ENCODE results near the gene TMEM186. TPM values are rescaled to one million over a fixed set of nuclear protein-coding genes. Genes with fewer than 3 reads are reported as not detected.

The TMEM186 gene
- 7.8 and 15.4 TPM in 2 replicates for total RNA-seq

GRCh38 chr16:8797364-8798173 lies at the start of gene TMEM186, which contains the start of gene PMM2:
Gene TMEM186, minus strand, starts transcription at chr16:8797639. Its CDS starts 25 bp downstream, at chr16:8797614.
Gene PMM2, plus strand, starts transcription at chr16:8797839. Its CDS starts 44 bp downstream, at chr16:8797883.

Other genes starting within 250 kb of the TMEM186 start
- not detected in 2 replicates for gene TMEM114, start 207.1 kb downstream of the TMEM186 start, total RNA-seq
- gene METTL22, start 175.9 kb downstream of the TMEM186 start, total RNA-seq, result 28.7 and 33.0 TPM in 2 replicates
- gene ABAT, start 123.0 kb downstream of the TMEM186 start, total RNA-seq, result 1.2 and 4.3 TPM in 2 replicates
- 20.2 and 39.7 TPM in 2 replicates for gene PMM2, start 200 bp upstream of the TMEM186 start, total RNA-seq
- 132 and 151 TPM in 2 replicates for gene CARHSP1, start 71.4 kb upstream of the TMEM186 start, total RNA-seq
- not detected in 2 replicates for gene LITAFD, start 84.7 kb upstream of the TMEM186 start, total RNA-seq
- gene USP7, start 166.3 kb upstream of the TMEM186 start, total RNA-seq, result 41.4 and 47.4 TPM in 2 replicates

All from epithelial cell of alveolus of lung (primary cell).